Astrocyte (in vitro differentiated cells and primary cell): ENCODE measurements around the gene WDR93. TPM values are rescaled to one million over a fixed set of nuclear protein-coding genes. Genes with fewer than 3 reads are reported as not detected.

Experiments
- DNase-seq: peaks from one replicate; pipeline ENCODE4 v3.0.0-alpha.2; 2010; ENCODE audit warnings: low read depth
- FAIRE-seq: peaks from 2 replicates; lab custom pipeline; 2011; peaks lifted over from hg19 to GRCh38; lab: Jason Lieb, UNC
- H2AFZ ChIP-seq: 2 replicates; pipeline ENCODE4 v1.6.0; 2012; ENCODE audit warnings: low read depth, low read length, inconsistent platforms
- H3K27ac ChIP-seq: 2 replicates; pipeline ENCODE4 v1.5.1; 2011; ENCODE audit warnings: low read depth, low read length, inconsistent platforms
- H3K27me3 ChIP-seq: 2 replicates; pipeline ENCODE4 v1.6.0; 2011; ENCODE audit warnings: low read length, inconsistent platforms; ENCODE audit not compliant: insufficient read depth
- H3K36me3 ChIP-seq: 2 replicates; pipeline ENCODE4 v1.5.1; 2011; ENCODE audit warnings: low read length, inconsistent platforms; ENCODE audit not compliant: insufficient read depth
- H3K4me1 ChIP-seq: 2 replicates; pipeline ENCODE4 v1.5.1; 2011; ENCODE audit warnings: low read length, inconsistent platforms; ENCODE audit not compliant: insufficient read depth
- H3K4me2 ChIP-seq: 2 replicates; pipeline ENCODE4 v1.6.0; 2012; ENCODE audit warnings: low read length, inconsistent platforms
- H3K4me3 ChIP-seq: 2 replicates; pipeline ENCODE4 v1.5.1; 2011; ENCODE audit warnings: low read depth, mild to moderate bottlenecking, low read length, inconsistent platforms; ENCODE audit not compliant: insufficient read depth
- H3K79me2 ChIP-seq: 2 replicates; pipeline ENCODE4 v1.6.0; 2012; ENCODE audit warnings: mild to moderate bottlenecking, low read length, inconsistent platforms; ENCODE audit not compliant: insufficient read depth
- H3K9ac ChIP-seq: 2 replicates; pipeline ENCODE4 v1.6.0; 2012; ENCODE audit warnings: mild to moderate bottlenecking, low read length, inconsistent platforms
- H3K9me3 ChIP-seq: 2 replicates; pipeline ENCODE4 v1.5.1; 2012; ENCODE audit warnings: low read depth, mild to moderate bottlenecking, low read length, inconsistent platforms; ENCODE audit not compliant: insufficient read depth
- H4K20me1 ChIP-seq: 2 replicates; pipeline ENCODE4 v1.6.0; 2012; ENCODE audit warnings: low read length, inconsistent platforms; ENCODE audit not compliant: insufficient read depth
- H3K27ac Mint-ChIP-seq: one replicate; pipeline ENCODE4 v1.8.0; 2021; ENCODE audit warnings: mild to moderate bottlenecking, mixed read lengths; ENCODE audit not compliant: unreplicated experiment
- H3K27me3 Mint-ChIP-seq: one replicate; pipeline ENCODE4 v1.8.0; 2021; ENCODE audit warnings: low read depth, mixed read lengths; ENCODE audit not compliant: unreplicated experiment
- H3K36me3 Mint-ChIP-seq: one replicate; pipeline ENCODE4 v1.8.0; 2021; ENCODE audit warnings: low read depth, mixed read lengths; ENCODE audit not compliant: unreplicated experiment
- H3K4me1 Mint-ChIP-seq: one replicate; pipeline ENCODE4 v1.8.0; 2021; ENCODE audit warnings: low read depth, mixed read lengths; ENCODE audit not compliant: unreplicated experiment
- H3K4me3 Mint-ChIP-seq: one replicate; pipeline ENCODE4 v1.8.0; 2021; ENCODE audit warnings: mild to moderate bottlenecking, moderate library complexity, mixed read lengths; ENCODE audit not compliant: unreplicated experiment
- H3K9me3 Mint-ChIP-seq: one replicate; pipeline ENCODE4 v1.8.0; 2021; ENCODE audit warnings: mild to moderate bottlenecking, mixed read lengths; ENCODE audit not compliant: unreplicated experiment
- CTCF ChIP-seq: IDR thresholded peaks from 2 replicates; pipeline ENCODE4 v1.5.1; 2011; ENCODE audit warnings: low read depth, mild to moderate bottlenecking, inconsistent platforms, low read length, moderate library complexity; ENCODE audit not compliant: insufficient read depth
- EZH2 ChIP-seq: IDR thresholded peaks from 2 replicates; pipeline ENCODE4 v1.6.1; 2012; ENCODE audit warnings: mild to moderate bottlenecking, low read length, inconsistent platforms; ENCODE audit not compliant: insufficient read depth
- total RNA-seq: library from RNA; stranded (reverse); gene quantifications from 2 replicates; pipeline ENCODE4 v1.2.1, GENCODE V29; 2021

The WDR93 gene
- total RNA-seq, 1 donor from 2014 or later: not detected

DNA sequence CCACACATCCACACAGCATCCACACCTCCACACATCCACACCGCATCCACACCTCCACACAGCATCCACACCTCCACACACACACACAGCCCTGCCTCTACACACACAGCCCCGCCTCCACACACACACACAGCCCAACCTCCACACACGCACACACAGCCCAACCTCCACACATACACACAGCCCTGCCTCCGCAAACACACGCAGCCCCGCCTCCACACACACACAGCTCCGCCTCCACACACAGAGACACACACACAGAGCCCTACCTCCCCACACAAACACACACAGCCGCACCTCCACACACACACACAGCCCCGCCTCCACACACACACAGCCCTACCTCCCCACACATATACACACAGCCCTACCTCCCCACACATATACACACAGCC lies 55.8 kb downstream of the WDR93 start:
- Histone ChIP-seq H3K9me3 (no peaks in the 10 kb centered on the region), H3K9ac (no peak overlapping the region), H3K79me2 (no peaks in the 10 kb centered on the region), H2AFZ (no peak overlapping the region), H4K20me1 (no peaks in the 10 kb centered on the region), H3K4me3 (no peak overlapping the region), H3K4me1 (peaks cover 6% of the 10 kb centered on the region), H3K36me3 (no peaks in the 10 kb centered on the region), H3K4me2 (no peak overlapping the region), H3K27me3 (peaks cover 38% of the 10 kb centered on the region), H3K27ac (no peak overlapping the region)
- Mint-ChIP-seq H3K4me1 (no peaks in the 10 kb centered on the region), H3K4me3 (no peak overlapping the region), H3K27ac (no peak overlapping the region), H3K36me3 (no peaks in the 10 kb centered on the region), H3K9me3 (no peaks in the 10 kb centered on the region), H3K27me3 (peaks cover 45% of the 10 kb centered on the region)
- TF ChIP-seq EZH2 (no peak), CTCF (no peak)
- DNase-seq: no peak
- FAIRE-seq: no peak

- H3K36me3 Mint-ChIP-seq: no peaks in the 10 kb centered on the region
- H3K27me3 Mint-ChIP-seq: peaks cover 51% of the 10 kb centered on the region
- H4K20me1 ChIP-seq: no peaks in the 10 kb centered on the region
- H3K36me3 ChIP-seq: no peaks in the 10 kb centered on the region
- no peaks in the 10 kb centered on the region for H3K79me2 ChIP-seq
- FAIRE-seq (no peak), DNase-seq (no peak)
- no peak overlapping the region for H3K27ac Mint-ChIP-seq
- no peaks in the 10 kb centered on the region for H3K9me3 ChIP-seq
- no peak overlapping the region for H3K4me3 Mint-ChIP-seq
- H3K4me1 Mint-ChIP-seq: no peaks in the 10 kb centered on the region
- no peak overlapping the region for H3K9ac ChIP-seq
- no peak overlapping the region for H2AFZ ChIP-seq
- no peak overlapping the region for H3K27ac ChIP-seq
- TF ChIP-seq CTCF: no peak
- H3K27me3 ChIP-seq: peaks cover 40% of the 10 kb centered on the region
- H3K9me3 Mint-ChIP-seq: no peaks in the 10 kb centered on the region
- H3K4me3 ChIP-seq: no peak overlapping the region
- no peak overlapping the region for H3K4me2 ChIP-seq
- H3K4me1 ChIP-seq: peaks cover 6% of the 10 kb centered on the region
These were observed 57.4 kb downstream of the WDR93 start for GRCh38 chr15:89747708-89748682.

DNA sequence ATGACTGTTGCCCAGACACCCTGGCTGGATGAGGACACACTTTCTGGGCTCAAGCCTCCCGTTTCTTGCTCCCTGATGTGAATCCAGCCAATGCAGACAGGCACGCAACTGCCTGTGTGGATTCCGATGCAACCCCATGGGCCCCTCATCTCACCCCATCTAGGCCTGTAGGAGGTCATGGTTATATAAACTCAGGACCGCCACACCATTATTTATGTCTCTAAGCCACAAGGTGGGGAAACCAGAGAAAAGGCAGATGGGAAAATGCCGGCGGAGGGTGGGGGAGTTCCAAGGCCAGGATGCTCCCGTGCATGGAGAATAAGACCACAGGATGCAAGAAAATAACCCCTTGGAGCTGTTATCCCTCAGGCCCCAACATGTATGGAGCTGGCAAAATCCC lies 58.4 kb downstream of the WDR93 start:
- no peak for DNase-seq
- H3K36me3 ChIP-seq: no peaks in the 10 kb centered on the region

More for the DNA sequence above, 58.4 kb downstream of the WDR93 start:
- H3K4me2 ChIP-seq: no peak overlapping the region
- Mint-ChIP-seq H3K27me3 (peaks cover 51% of the 10 kb centered on the region), H3K4me1 (no peaks in the 10 kb centered on the region), H3K27ac (no peak overlapping the region), H3K4me3 (no peak overlapping the region), H3K9me3 (no peaks in the 10 kb centered on the region), H3K36me3 (no peaks in the 10 kb centered on the region)
- TF ChIP-seq EZH2 (no peak), CTCF (no peak)
- no peak overlapping the region for H3K9ac ChIP-seq
- H3K9me3 ChIP-seq: no peaks in the 10 kb centered on the region
- peaks cover 40% of the 10 kb centered on the region for H3K27me3 ChIP-seq
- H3K4me1 ChIP-seq: peaks cover 6% of the 10 kb centered on the region
- no peak overlapping the region for H3K27ac ChIP-seq
- no peaks in the 10 kb centered on the region for H3K79me2 ChIP-seq
- no peak for FAIRE-seq
- no peak overlapping the region for H3K4me3 ChIP-seq
- no peak overlapping the region for H2AFZ ChIP-seq
- H4K20me1 ChIP-seq: no peaks in the 10 kb centered on the region
